K562 (cell line): ENCODE results near the gene COCH. TPM values are rescaled to one million over a fixed set of nuclear protein-coding genes. Genes with fewer than 3 reads are reported as not detected.

Source experiments
- CBX3 ChIP-seq, 2 experiments: IDR thresholded peaks; 1 replicate in 1 of 2; 2 replicates in 1 of 2; pipeline ENCODE4 v1.6.1; 2012; ENCODE audit warnings: inconsistent platforms in 2 of 2, low read length in 2 of 2, borderline replicate concordance in 1 of 2, control low read depth in 1 of 2
- CC2D1A ChIP-seq: fragments of 450-650 bp; IDR thresholded peaks from 2 replicates; pipeline ENCODE4 v1.6.1; 2017; ENCODE audit warnings: mild to moderate bottlenecking
- CEBPG ChIP-seq, 3 experiments: fragments of 200-800 bp in 1 of 3; sonication (Bioruptor generic) in 1 of 3; sonication (generic) in 1 of 3; formaldehyde crosslinking in 1 of 3; IDR thresholded peaks in 2 of 3; conservative IDR thresholded peaks in 1 of 3; 2 replicates each; pipeline versions ENCODE4 v1.6.1 to v1.8.0; 2016 to 2022; ENCODE audit warnings: missing compliant biosample characterization in 2 of 3, missing genetic modification characterization in 2 of 3, mild to moderate bottlenecking in 1 of 3, missing genetic modification reagents in 1 of 3
- KDM5B ChIP-seq: fragments of 200-600 bp; sonication (generic); IDR thresholded peaks from 2 replicates; pipeline ENCODE4 v1.6.1; 2012; ENCODE audit warnings: low read depth, mild to moderate bottlenecking, moderate library complexity, low read length, control low read depth, inconsistent platforms; ENCODE audit not compliant: insufficient replicate concordance
- L3MBTL2 ChIP-seq: fragments of 450-650 bp; IDR thresholded peaks from 2 replicates; pipeline ENCODE4 v1.6.1; 2016; ENCODE audit warnings: mild to moderate bottlenecking, moderate library complexity
- POLR2G ChIP-seq: fragments of 200-400 bp; formaldehyde crosslinking; IDR thresholded peaks from 2 replicates; pipeline ENCODE4 v1.6.1; 2017; ENCODE audit warnings: low read depth, mild to moderate bottlenecking, antibody characterized with exemption, low read length, moderate library complexity
- POLR3G ChIP-seq: IDR thresholded peaks from 2 replicates; pipeline ENCODE4 v1.6.1; 2011; ENCODE audit not compliant: insufficient read length, insufficient replicate concordance; ENCODE audit errors: extremely low read depth
- PRPF4 ChIP-seq: fragments of 200-400 bp; formaldehyde crosslinking; IDR thresholded peaks from one replicate; pipeline ENCODE4 v1.6.1; 2017; ENCODE audit warnings: low read length, low read depth, mild to moderate bottlenecking; ENCODE audit not compliant: insufficient read depth, poor library complexity, severe bottlenecking
- SIN3B ChIP-seq: fragments of 450-650 bp; IDR thresholded peaks from 2 replicates; pipeline ENCODE4 v1.6.1; 2017; ENCODE audit warnings: low read depth, mild to moderate bottlenecking, moderate library complexity
- STAG1 ChIP-seq: sonication (generic); formaldehyde crosslinking; IDR thresholded peaks from 2 replicates; pipeline ENCODE4 v1.5.0; 2020; ENCODE audit warnings: missing genetic modification reagents, borderline replicate concordance
- ZBTB7A ChIP-seq: IDR thresholded peaks from 2 replicates; pipeline ENCODE4 v1.6.1; 2011; ENCODE audit warnings: low read depth, mild to moderate bottlenecking, low read length, moderate library complexity, borderline replicate concordance; ENCODE audit not compliant: control insufficient read depth
- ZNF224 ChIP-seq: sonication (generic); formaldehyde crosslinking; IDR thresholded peaks from 2 replicates; pipeline ENCODE4 v1.8.0; 2022; ENCODE audit warnings: mild to moderate bottlenecking, missing genetic modification reagents
- ZNF76 ChIP-seq: fragments of 250-450 bp; sonication (Bioruptor Pico); IDR thresholded peaks from 2 replicates; pipeline ENCODE4 v1.4.0; 2020; ENCODE audit warnings: mild to moderate bottlenecking, moderate library complexity, borderline replicate concordance
- ZSCAN32 ChIP-seq: fragments of 450-650 bp; formaldehyde crosslinking; IDR thresholded peaks from 2 replicates; pipeline ENCODE4 v1.4.0; 2020; ENCODE audit warnings: mild to moderate bottlenecking, moderate library complexity
- polyA plus RNA-seq, 8 experiments: library from polyadenylated mRNA; depleted of rRNA in 4 of 8; stranded (reverse) in 5 of 8; unstranded in 3 of 8; fragments of >200 nt; fragmentation: Nextera tagmentation in 2 of 8; fragmentation: Illumina TruSeq in 1 of 8; extraction: Ambion mirVana in 2 of 8; extraction: Trizol in 1 of 8; gene quantifications; 2 replicates each; pipeline versions ENCODE4 v1.2.1 to v1.2.3, GENCODE V29; 2011 to 2014; ENCODE audit warnings: inconsistent platforms in 1 of 8, missing spikeins in 1 of 8
- total RNA-seq, 7 experiments: library from RNA; depleted of rRNA in 6 of 7; stranded (reverse); fragments of >200 nt in 6 of 7; fragmentation: Illumina TruSeq in 2 of 7; extraction: Trizol in 2 of 7; gene quantifications; 2 replicates each; pipeline versions ENCODE4 v1.2.1 to v1.2.3, GENCODE V29; 2011 to 2021; ENCODE audit warnings: low replicate concordance in 1 of 7
- TF ChIP-seq, protein P1 (sequence below): IDR thresholded peaks from 2 replicates; pipeline ENCODE4 v1.6.1; 2011; ENCODE audit warnings: borderline replicate concordance, low read depth, mild to moderate bottlenecking, moderate library complexity, low read length; ENCODE audit not compliant: insufficient read depth, poor library complexity, severe bottlenecking
- TF ChIP-seq, protein P2 (sequence below), 2 experiments: fragments of 200-800 bp in 1 of 2; sonication (Bioruptor generic) in 1 of 2; sonication (generic) in 1 of 2; formaldehyde crosslinking in 1 of 2; IDR thresholded peaks in 1 of 2; conservative IDR thresholded peaks in 1 of 2; 2 replicates each; pipeline versions ENCODE4 v1.5.0 to v1.6.1; 2016 to 2020; ENCODE audit warnings: missing compliant biosample characterization in 1 of 2, missing genetic modification characterization in 1 of 2, missing genetic modification reagents in 1 of 2
- TF ChIP-seq, protein P3 (sequence below): fragments of 450-650 bp; IDR thresholded peaks from 2 replicates; pipeline ENCODE4 v1.6.1; 2017; ENCODE audit warnings: mild to moderate bottlenecking, moderate library complexity
- TF ChIP-seq, protein P4 (sequence below): fragments of 200-800 bp; sonication (Bioruptor generic); IDR thresholded peaks from 2 replicates; pipeline ENCODE4 v1.6.1; 2017; ENCODE audit warnings: missing genetic modification characterization, missing compliant biosample characterization

COCH gene
- total and polyA plus RNA-seq, 9 of the 15 experiments (the other 6 are each of a cell fraction or from before 2014, with no cell fraction given) = 27.0 to 141 (median 69.3) TPM

DNA sequence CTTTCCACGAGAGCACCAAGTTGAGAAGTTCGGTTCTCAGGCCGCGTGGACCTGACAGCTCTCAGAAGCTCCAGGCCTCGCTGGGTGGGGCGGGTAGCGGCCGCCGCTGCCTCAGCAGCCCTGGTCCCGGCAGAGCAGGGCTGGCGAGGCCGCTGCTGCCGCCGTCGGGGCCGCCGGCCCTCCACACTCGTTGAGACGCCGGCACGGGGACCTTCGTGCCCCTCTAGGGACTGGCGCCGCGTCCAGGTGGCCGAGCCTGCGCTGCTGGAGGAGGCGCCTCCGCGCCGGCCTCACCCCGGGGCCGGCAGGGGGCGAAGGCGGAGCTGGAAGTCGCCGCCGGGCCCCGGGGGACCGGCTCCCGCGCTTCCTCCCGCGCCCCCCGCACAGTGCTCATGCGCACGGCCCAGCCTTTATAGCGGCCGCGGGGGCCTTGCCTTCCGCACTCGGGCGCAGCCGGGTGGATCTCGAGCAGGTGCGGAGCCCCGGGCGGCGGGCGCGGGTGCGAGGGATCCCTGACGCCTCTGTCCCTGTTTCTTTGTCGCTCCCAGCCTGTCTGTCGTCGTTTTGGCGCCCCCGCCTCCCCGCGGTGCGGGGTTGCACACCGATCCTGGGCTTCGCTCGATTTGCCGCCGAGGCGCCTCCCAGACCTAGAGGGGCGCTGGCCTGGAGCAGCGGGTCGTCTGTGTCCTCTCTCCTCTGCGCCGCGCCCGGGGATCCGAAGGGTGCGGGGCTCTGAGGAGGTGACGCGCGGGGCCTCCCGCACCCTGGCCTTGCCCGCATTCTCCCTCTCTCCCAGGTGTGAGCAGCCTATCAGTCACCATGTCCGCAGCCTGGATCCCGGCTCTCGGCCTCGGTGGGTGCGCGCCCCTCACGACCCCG lies at the start of gene COCH (continued):
- TF ChIP-seq, protein P1, sequence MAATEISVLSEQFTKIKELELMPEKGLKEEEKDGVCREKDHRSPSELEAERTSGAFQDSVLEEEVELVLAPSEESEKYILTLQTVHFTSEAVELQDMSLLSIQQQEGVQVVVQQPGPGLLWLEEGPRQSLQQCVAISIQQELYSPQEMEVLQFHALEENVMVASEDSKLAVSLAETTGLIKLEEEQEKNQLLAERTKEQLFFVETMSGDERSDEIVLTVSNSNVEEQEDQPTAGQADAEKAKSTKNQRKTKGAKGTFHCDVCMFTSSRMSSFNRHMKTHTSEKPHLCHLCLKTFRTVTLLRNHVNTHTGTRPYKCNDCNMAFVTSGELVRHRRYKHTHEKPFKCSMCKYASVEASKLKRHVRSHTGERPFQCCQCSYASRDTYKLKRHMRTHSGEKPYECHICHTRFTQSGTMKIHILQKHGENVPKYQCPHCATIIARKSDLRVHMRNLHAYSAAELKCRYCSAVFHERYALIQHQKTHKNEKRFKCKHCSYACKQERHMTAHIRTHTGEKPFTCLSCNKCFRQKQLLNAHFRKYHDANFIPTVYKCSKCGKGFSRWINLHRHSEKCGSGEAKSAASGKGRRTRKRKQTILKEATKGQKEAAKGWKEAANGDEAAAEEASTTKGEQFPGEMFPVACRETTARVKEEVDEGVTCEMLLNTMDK = peak; percentile 93
- TF ChIP-seq KDM5B = peak; percentile 78
- no peak for TF ChIP-seq ZNF76
- TF ChIP-seq ZBTB7A = peak; percentile 90; the same call in 1 of the 2 replicates
- TF ChIP-seq, protein P2, sequence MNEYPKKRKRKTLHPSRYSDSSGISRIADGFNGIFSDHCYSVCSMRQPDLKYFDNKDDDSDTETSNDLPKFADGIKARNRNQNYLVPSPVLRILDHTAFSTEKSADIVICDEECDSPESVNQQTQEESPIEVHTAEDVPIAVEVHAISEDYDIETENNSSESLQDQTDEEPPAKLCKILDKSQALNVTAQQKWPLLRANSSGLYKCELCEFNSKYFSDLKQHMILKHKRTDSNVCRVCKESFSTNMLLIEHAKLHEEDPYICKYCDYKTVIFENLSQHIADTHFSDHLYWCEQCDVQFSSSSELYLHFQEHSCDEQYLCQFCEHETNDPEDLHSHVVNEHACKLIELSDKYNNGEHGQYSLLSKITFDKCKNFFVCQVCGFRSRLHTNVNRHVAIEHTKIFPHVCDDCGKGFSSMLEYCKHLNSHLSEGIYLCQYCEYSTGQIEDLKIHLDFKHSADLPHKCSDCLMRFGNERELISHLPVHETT (CRISPR knock-in tag; conservative IDR thresholded peaks at IDR 0.05 in 1 of 2, IDR thresholded peaks at IDR 0.05 in 1 of 2) = 0 out of 4 replicates have a peak, but pooled peaks of 1 of the 2 experiments have one; percentile 50
- no peak for TF ChIP-seq ZNF224 (CRISPR knock-in tag)
- TF ChIP-seq CC2D1A = no peak
- TF ChIP-seq CBX3 (IDR thresholded peaks at IDR 0.05; ENCODE audit: borderline replicate concordance in 1 of 2, low read length in 2 of 2) = no peak
- TF ChIP-seq, protein P3, sequence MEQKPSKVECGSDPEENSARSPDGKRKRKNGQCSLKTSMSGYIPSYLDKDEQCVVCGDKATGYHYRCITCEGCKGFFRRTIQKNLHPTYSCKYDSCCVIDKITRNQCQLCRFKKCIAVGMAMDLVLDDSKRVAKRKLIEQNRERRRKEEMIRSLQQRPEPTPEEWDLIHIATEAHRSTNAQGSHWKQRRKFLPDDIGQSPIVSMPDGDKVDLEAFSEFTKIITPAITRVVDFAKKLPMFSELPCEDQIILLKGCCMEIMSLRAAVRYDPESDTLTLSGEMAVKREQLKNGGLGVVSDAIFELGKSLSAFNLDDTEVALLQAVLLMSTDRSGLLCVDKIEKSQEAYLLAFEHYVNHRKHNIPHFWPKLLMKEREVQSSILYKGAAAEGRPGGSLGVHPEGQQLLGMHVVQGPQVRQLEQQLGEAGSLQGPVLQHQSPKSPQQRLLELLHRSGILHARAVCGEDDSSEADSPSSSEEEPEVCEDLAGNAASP = no peak
- no peak for TF ChIP-seq CEBPG (CRISPR knock-in tag; IDR thresholded peaks at IDR 0.05)
- no peak for TF ChIP-seq CEBPG (tag; conservative IDR thresholded peaks at IDR 0.05 in 1 of 2, IDR thresholded peaks at IDR 0.05 in 1 of 2)
- TF ChIP-seq POLR3G = no peak
- 0 out of 2 replicates have a peak, but pooled peaks have one; percentile 30 for TF ChIP-seq SIN3B
- no peak for TF ChIP-seq ZSCAN32
- TF ChIP-seq L3MBTL2 = peak; percentile 93
- peak; percentile 60 for TF ChIP-seq PRPF4
- TF ChIP-seq, protein P4, sequence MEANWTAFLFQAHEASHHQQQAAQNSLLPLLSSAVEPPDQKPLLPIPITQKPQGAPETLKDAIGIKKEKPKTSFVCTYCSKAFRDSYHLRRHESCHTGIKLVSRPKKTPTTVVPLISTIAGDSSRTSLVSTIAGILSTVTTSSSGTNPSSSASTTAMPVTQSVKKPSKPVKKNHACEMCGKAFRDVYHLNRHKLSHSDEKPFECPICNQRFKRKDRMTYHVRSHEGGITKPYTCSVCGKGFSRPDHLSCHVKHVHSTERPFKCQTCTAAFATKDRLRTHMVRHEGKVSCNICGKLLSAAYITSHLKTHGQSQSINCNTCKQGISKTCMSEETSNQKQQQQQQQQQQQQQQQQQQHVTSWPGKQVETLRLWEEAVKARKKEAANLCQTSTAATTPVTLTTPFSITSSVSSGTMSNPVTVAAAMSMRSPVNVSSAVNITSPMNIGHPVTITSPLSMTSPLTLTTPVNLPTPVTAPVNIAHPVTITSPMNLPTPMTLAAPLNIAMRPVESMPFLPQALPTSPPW (CRISPR knock-in tag) = peak; percentile 61
- TF ChIP-seq STAG1 (CRISPR knock-in tag) = no peak
- TF ChIP-seq POLR2G = peak; percentile 97
